GM21447 (cell line): ENCODE results near the gene REC8.

Experiments used
- ATAC-seq: cut with Tn5 transposase; IDR thresholded peaks from one replicate; pipeline ENCODE4 v1.9.1; 2021; ENCODE audit not compliant: unreplicated experiment

The REC8 gene

DNA sequence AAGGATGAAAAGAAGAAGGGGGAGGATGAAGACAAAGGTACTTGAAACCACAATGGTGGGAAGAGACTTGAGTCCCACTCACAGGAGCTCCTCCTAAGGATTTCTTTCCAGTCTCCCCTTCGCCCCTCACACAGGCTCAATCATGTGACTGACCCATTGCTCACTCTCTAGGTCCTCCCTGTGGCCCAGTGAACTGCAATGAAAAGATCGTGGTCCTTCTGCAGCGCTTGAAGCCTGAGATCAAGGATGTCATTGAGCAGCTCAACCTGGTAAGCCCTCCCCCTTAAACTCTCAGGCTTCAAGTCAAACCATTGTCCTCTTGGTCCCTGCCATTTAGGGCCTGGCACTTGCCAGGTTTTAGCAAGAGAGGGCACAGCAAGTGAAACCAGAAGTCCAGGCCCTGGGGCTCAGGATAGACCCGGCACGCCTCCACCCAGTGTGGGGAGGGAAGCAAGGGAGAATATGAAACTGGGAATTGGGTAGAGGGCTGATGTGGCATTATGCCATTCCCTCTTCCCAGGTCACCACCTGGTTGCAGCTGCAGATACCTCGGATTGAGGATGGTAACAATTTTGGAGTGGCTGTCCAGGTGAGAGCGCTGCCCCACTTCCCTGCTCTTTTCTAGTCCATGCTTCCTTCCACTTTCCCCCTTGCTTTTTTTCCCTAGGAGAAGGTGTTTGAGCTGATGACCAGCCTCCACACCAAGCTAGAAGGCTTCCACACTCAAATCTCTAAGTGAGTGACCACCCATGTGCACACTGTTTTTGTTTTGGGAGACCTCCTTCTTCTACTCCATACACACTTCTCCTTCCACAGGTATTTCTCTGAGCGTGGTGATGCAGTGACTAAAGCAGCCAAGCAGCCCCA, 34.1 kb upstream of the REC8 start:
- ATAC-seq, result no peak

DNA sequence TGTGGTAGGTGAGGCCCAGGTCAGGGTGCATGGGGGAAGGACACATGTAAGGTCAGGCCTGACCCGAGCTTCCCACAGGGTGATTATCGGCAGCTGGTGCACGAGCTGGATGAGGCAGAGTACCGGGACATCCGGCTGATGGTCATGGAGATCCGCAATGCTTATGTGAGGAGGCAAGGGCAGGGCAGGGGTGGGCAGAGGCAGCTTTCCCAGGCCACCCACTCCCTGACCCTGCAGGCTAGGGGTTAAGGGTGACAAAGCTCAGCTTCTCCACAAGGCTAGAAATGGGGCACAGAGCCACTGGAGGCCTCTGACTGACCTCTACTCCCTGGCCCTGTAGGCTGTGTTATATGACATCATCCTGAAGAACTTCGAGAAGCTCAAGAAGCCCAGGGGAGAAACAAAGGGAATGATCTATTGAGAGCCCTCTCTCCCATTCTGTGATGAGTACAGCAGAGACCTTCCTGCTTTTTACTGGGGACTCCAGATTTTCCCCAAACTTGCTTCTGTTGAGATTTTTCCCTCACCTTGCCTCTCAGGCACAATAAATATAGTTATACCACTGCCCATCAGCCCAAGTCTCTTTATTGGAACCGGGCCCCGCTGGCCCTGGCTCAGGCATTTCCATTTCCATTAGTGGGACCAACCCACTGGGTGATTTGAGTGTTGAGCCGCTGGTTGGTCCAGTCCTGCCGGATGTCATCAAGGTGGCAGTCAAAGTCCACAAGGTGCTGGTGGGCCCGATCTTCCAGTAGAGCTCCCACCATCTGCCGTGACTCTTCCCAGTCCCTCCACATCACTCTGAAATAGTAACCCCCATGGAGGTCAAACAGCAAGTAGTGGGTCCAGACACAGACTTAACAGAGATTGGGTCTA, 33.2 kb upstream of the REC8 start:
- ATAC-seq, result no peak

DNA sequence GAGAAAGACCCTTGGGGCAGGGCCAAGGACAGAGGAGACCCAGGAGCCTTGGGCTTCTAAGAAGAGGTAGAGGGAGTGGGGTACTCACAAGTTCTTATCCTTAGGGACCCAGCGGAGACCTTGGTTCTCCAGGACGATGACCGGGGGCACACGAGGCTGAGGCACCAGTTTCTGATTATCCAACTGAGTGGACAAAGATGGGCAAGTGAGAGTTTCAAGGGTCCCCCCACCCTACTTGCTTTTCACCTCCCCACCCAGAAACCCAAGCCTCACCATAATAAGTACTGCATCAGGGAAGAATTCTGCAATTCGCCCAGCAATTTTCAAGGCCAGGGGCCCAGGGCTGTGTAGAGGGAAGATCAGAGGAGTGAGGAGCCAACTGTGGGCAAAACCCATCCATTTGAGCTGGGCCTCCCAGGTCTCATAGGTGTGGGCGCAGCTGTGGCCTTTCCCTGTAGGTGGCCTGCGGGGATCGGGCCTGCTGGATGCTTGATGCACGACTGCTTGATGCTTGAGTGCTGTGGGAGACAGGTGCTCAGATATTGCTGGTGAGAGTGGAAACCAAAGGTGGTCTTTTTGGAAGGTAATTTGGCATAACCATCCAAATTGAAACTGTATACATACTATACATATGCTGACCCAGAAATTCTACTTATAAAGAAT, 32.5 kb upstream of the REC8 start:
- ATAC-seq, result no peak

DNA sequence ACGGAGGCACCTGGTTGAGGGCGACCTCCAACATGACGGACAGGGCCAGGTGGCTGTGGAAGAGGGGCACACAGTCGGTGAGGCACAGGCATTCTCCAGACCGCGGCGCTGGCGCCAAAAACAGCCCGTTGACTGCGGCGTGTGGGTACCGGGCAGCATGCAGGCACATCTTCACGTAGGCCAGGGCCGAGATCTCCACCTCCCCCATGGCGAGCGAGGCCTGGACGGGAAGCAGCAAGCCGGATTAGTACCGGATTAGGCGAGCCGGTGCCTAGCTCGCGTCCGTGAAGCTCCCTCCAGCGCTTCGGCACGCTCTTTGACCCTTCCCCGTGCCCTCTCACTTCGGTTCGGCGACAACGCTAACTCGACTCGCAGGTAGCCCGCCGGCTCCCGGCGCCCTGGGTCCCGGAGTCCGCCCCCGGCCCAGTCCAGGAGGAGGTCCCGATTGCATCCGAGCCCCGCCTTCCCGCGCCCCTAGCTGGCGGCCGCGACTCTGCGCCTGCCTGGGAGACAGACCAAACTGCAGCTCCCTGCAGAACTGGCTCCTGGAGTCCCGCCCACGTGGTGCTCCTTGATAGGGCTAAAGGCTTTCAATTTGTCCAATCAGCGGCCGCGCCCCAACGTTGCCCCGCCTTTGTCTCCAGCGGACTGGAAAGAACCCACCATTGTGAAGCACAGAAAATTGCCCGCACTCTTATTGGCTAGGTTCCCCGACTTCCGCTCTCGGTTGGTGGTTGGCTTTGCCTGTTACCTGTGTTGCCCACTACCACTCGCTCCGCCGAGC, 30.6 kb upstream of the REC8 start, which contains the start of gene EMC9:
Gene EMC9 (minus strand): TSS at position 495 of the 784 bp plus-strand sequence. CDS start 287 bp downstream, at position 208.
- ATAC-seq, result peak; percentile 80

DNA sequence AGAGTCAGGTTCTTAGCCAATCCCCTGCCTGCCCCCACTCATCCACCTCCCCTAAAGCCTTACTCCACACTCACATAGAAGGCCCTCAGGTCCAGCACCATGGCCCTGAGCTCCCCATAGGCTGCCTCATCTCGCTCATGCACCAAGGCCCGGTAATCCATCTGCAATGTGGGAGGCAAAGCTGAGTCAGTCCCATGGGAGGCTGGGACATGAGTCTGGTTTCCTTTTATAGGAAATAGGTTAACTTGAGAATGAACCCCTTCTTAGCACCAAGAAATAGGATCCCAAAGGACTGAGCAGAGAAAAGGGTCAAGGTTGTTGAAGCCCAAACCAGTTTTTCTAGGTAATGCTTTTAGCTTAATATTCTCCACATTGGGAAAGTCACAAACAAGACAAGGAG, 28.4 kb upstream of the REC8 start:
- ATAC-seq, result no peak

DNA sequence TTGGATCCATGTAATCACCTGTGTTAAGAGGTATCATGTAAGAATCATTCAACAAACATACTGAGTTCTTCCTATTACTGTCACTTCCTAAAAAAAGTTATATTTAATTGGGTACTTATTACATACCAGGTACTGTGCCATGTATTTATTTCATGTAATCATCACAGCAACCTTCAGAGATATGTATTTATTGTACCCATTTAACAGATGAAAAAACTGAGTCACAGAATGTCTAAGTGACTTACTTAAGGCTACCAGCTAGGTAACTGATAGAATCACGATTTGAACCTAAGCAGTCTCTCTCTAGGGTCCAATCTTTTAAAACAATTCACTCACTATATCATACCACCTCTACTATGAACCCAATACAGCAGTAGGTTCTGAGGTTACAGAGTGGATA, 27.4 kb upstream of the REC8 start:
- no peak for ATAC-seq

DNA sequence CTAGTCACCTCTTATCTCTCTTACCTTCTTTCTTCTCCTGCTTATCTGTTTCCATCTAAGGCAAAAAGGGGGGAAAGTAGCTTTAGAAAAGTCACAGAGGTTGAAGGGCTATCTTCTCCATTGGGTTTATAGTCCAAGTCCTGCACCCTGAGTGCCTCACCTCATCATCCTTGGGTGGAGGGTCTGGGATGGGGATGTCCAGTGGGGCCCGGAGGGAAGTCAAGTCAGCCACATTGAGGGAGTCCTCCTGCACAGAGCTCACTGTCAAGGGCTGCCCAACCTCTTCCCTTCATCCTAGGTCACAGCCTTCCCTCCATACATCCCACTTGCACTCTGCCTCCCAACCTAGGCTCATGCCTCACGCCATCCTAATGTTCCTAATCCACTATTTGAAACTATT, 26.7 kb upstream of the REC8 start:
- ATAC-seq, result no peak

DNA sequence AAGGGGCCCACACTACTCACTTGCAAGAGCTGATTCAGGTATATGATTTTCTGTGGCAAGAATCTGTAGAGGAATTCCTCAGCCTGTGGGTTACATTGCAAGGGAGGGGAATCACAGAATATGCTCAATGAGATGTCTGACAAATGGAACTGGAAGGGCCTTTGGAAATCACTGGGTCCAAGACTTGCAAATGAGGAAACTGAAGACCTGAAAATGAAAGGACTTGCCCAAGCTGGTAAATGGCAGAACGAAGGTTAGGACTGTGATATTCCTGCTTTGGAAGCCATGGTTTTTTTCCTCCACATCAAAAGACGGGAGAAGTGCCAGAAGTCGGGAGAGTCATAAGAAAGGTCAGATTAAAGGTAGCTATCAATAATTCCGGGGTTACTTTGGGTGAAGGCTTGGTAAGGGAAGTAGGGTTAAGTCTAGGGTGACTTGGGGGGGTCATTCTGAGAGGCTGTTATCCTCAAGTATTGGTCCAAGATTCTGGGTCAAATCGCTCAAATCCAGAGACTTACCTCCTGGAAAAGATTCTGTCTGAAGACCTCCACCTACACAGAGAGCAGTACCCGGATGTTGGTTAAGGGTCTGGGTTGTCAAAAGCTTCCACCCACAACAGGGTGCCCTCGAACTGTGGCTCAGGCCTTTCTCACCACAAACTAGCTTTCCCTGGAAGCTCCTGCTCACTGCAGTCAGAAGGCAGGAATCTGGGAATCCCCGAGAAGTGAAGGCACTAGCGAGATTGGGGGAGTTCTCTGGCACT, 26.0 kb upstream of the REC8 start:
- ATAC-seq, result no peak

DNA sequence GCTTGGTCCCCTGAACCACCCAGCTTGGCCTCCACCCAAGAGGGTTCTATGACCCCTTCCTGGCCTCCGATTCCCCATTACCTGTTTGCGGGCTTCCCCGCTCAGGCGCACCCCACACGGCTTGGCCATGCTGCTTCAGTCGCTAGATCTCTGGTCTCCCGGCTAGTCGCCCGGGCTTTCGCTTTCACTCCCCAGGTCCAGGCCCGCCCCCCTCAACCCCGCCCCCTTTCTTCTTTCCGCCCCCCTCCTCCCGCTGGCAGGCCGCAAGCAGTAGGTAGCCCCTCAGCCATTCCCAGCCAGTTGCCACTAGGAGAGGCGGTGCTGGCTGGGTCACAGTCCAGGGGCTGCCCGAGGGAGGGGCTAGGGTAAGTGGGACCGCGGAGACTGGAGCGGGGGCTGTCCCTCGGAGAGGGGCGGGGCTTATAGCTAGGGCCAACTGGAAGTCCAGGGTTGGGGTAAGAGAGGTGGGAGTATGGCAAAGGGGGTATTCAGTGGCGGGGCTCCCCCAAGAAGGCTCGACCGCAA, 25.4 kb upstream of the REC8 start, which contains the start of gene PSME2:
Gene PSME2 (minus strand): TSS at position 158 of the 525 bp plus-strand sequence. CDS start 29 bp downstream, at position 129.
- peak; percentile 57 for ATAC-seq

DNA sequence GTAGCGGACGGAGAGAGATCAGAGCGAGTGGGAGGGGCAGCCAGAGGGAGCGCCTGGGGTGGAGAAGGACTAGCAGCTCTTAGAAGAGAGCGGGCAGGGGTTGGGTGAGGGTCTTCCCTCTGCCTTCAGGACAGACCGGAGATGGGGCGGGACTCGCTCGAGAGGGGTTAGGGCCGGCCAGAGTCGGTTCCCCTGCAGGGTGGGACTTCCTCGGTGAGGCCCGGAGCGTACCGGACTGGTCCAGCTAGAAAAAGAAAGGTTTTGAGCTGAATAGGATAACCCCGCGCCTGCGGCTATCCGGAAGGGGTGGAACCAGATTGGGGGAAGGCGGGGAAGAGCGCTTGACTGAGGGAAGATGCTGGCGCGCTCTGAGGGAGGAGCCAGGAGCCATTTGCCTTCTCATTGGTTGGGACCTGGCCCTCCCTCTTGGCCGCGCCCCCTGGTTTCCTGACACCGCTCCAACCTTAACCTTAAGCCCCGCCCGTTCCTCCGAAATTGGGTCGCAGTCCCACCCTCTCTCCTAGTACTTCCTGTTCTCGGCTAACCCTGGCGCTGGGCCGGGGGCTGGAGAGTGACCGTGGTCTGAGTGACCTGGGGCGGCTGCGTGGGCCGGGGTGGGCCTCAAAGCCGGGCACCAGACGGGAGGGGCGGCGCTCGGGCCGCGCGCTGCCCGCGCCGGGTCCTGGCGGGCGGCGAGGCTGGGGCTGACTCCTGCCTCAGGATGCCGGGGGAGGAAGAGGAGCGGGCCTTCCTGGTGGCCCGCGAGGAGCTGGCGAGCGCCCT, 24.7 kb upstream of the REC8 start, which contains the start of gene RNF31:
Gene RNF31 (plus strand): TSS at position 521 of the 783 bp plus-strand sequence. CDS start 201 bp downstream, at position 722.
- peak; percentile 82 for ATAC-seq

DNA sequence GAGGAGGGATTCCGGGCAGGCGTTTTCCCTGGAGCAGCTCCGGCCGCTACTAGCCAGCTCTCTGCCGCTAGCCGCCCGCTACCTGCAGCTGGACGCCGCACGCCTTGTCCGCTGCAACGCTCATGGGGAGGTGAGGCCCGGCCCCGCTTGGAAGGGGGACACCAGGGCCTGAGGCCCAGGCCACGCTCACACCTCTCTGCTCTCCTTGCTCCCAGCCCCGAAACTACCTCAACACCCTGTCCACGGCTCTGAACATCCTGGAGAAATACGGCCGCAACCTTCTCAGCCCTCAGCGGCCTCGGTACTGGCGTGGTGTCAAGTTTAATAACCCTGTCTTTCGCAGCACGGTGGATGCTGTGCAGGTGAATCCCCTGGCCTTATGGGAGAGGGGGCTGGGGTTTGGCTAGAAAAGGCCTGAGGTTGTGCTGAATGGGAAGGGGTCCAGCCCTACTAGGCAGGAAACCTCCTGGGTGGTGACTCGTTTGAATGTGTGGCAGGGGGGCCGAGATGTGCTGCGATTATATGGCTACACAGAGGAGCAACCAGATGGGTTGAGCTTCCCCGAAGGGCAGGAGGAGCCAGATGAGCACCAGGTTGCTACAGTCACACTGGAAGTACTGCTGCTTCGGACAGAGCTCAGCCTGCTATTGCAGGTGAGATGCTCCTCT, 24.0 kb upstream of the REC8 start:
- no peak for ATAC-seq

DNA sequence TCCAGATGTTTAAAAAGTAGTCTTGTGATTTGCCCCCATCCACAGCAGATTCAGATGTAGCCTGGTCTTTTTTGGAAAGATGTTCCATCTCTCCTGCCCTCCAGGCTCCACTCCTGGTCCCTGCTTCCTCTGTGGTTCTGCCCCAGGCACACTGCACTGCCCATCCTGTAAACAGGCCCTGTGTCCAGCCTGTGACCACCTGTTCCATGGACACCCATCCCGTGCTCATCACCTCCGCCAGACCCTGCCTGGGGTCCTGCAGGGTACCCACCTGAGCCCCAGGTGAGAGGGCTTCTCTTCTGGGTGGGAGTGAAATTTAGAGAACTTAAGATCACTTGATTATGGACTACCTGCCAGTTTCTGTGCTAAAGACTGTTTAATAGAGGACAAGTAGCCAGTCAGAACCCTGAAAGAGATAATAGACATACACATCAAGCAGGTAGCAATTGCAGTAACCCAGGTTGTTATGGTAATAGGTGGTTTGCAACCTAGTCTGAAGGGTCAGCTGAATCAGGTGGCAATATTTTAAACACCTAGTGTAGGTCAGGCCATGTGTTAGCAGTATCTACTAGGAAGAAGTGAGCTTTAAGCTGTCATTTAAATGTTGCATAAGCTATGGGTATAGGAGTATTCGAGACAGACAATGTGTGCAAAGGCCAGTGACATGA, 22.4 kb upstream of the REC8 start:
- ATAC-seq, result no peak

DNA sequence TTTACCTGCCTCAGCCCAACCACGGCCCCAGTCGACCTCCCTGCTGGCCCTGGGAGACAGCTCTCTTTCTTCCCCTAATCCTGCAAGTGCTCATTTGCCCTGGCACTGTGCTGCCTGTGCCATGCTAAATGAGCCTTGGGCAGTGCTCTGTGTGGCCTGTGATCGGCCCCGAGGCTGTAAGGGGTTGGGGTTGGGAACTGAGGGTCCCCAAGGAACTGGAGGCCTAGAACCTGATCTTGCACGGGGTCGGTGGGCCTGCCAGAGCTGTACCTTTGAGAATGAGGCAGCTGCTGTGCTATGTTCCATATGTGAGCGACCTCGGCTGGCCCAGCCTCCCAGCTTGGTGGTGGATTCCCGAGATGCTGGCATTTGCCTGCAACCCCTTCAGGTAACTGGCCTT, 21.8 kb upstream of the REC8 start:
- ATAC-seq, result no peak

DNA sequence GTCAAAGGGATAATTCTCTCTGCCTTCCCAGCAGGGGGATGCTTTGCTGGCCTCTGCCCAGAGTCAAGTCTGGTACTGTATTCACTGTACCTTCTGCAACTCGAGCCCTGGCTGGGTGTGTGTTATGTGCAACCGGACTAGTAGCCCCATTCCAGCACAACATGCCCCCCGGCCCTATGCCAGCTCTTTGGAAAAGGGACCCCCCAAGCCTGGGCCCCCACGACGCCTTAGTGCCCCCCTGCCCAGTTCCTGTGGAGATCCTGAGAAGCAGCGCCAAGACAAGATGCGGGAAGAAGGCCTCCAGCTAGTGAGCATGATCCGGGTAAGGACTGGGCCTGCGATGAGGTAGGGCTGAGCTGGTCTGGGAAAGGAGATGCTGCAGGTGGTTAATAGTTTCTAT, 21.3 kb upstream of the REC8 start:
- ATAC-seq, result no peak

DNA sequence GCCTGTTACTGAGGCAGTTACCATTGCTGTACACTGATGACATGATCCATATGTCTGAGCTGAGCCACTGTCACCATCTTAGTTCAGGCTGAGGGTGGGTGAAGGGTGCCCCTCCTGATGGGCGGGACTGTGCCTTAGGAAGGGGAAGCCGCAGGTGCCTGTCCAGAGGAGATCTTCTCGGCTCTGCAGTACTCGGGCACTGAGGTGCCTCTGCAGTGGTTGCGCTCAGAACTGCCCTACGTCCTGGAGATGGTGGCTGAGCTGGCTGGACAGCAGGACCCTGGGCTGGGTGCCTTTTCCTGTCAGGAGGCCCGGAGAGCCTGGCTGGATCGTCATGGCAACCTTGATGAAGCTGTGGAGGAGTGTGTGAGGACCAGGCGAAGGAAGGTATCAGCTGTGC, 20.9 kb upstream of the REC8 start:
- ATAC-seq, result no peak

DNA sequence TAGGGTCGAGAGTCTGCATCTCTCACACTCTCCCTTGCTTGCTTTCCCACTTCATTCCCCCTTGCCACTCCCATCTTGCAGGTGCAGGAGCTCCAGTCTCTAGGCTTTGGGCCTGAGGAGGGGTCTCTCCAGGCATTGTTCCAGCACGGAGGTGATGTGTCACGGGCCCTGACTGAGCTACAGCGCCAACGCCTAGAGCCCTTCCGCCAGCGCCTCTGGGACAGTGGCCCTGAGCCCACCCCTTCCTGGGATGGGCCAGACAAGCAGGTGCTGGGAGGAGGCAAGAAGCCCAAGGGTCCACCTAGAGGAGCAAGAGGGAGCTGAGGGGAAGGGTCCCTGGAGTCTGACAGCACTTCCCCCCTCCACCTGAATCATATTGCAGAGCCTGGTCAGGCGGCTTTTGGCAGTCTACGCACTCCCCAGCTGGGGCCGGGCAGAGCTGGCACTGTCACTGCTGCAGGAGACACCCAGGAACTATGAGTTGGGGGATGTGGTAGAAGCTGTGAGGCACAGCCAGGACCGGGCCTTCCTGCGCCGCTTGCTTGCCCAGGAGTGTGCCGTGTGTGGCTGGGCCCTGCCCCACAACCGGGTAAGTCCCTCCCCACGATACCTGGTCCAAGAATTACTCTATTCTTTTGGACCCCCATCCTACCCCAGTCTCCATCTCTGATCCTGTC, 20.3 kb upstream of the REC8 start:
- ATAC-seq, result no peak

DNA sequence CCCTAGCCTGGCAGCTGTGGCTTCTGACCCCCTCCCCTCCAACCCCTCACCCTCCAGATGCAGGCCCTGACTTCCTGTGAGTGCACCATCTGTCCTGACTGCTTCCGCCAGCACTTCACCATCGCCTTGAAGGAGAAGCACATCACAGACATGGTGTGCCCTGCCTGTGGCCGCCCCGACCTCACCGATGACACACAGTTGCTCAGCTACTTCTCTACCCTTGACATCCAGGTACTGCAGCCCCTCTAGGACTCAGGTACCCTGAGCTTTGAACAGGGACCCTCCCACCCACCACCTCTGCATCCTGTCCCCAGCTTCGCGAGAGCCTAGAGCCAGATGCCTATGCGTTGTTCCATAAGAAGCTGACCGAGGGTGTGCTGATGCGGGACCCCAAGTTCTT, 16.8 kb upstream of the REC8 start:
- no peak for ATAC-seq
